Activated T-cell treated with anti-CD3 and anti-CD28 coated beads, Interleukin-2, amount 50 U/mL, for 72 hours (primary cell): ENCODE measurements around the gene ABHD13. TPM values are rescaled to one million over a fixed set of nuclear protein-coding genes. Genes with fewer than 3 reads are reported as not detected.

Experiments
- ATAC-seq, 2 donors: fragments of 150-1000 bp; cut with Tn5 transposase; replicated peaks in 1 of 2; 2 replicates each; pipeline ENCODE4 v1.10.0; 2021; ENCODE audit warnings: moderate library complexity in 2 of 2, mild to moderate bottlenecking in 1 of 2
- DNase-seq, 2 donors: peaks; one replicate each; pipeline ENCODE4 v3.0.0; 2021 to 2022; ENCODE audit warnings: mixed read lengths in 1 of 2
- H3K27ac Mint-ChIP-seq: one replicate; pipeline ENCODE4 v1.8.0; 2022; ENCODE audit warnings: mild to moderate bottlenecking, moderate library complexity, mixed read lengths
- H3K27me3 Mint-ChIP-seq: one replicate; pipeline ENCODE4 v1.8.0; 2022; ENCODE audit warnings: low read depth, mixed read lengths
- H3K36me3 Mint-ChIP-seq, 2 donors: one replicate each; pipeline ENCODE4 v1.8.0; 2022; ENCODE audit warnings: mixed read lengths in 2 of 2, mild to moderate bottlenecking in 1 of 2; ENCODE audit not compliant: insufficient read depth in 2 of 2
- H3K4me1 Mint-ChIP-seq: one replicate; pipeline ENCODE4 v1.8.0; 2022; ENCODE audit warnings: low read depth, mixed read lengths
- H3K4me3 Mint-ChIP-seq, 2 donors: one replicate each; pipeline ENCODE4 v1.8.0; 2022; ENCODE audit warnings: mild to moderate bottlenecking in 2 of 2, mixed read lengths in 2 of 2, moderate library complexity in 2 of 2
- H3K9me3 Mint-ChIP-seq, 2 donors: one replicate each; pipeline ENCODE4 v1.8.0; 2022; ENCODE audit warnings: mixed read lengths in 2 of 2
- total RNA-seq, 2 donors: library from RNA; stranded (reverse); gene quantifications; one replicate each; pipeline ENCODE4 v1.2.3, GENCODE V29; 2022

Gene ABHD13
- 1 to 10 TPM; 5.3 to 6.5 TPM for total RNA-seq

GRCh38 chr13:108218044-108218974 lies at the start of gene ABHD13:
Gene ABHD13 (plus strand): TSS chr13:108218392. CDS start chr13:108229219, 10,827 bp downstream.
- no peaks in the 10 kb centered on the region for H3K27me3 Mint-ChIP-seq
- H3K36me3 Mint-ChIP-seq: peaks cover 0 to 1% of the 10 kb centered on the region in 2 donors
- peak within 1 kb of the TSS; percentile 97 for H3K27ac Mint-ChIP-seq
- DNase-seq (peak; percentile 91 to 92), ATAC-seq (peak; percentile 86 to 87)
- H3K4me3 Mint-ChIP-seq: peak within 1 kb of the TSS; percentile 90 to 94
- no peaks in the 10 kb centered on the region for H3K9me3 Mint-ChIP-seq
- peaks cover 54% of the 10 kb centered on the region for H3K4me1 Mint-ChIP-seq

- Mint-ChIP-seq H3K4me3 (no peak overlapping the region), H3K27me3 (peaks cover 16% of the 10 kb centered on the region), H3K4me1 (no peaks in the 10 kb centered on the region), H3K9me3 (peaks cover 18 to 23% of the 10 kb centered on the region in 2 donors), H3K36me3 (peaks cover 7 to 17% of the 10 kb centered on the region in 2 donors), H3K27ac (no peak overlapping the region)
- DNase-seq (no peak), ATAC-seq (no peak)
These were observed 49.3 kb upstream of the ABHD13 start for GRCh38 chr13:108168929-108169328.

GRCh38 chr13:108176685-108177274 lies 41.4 kb upstream of the ABHD13 start:
- H3K36me3 Mint-ChIP-seq: peaks cover 4% of the 10 kb centered on the region in 2 donors
- no peaks in the 10 kb centered on the region for H3K4me1 Mint-ChIP-seq
- H3K27ac Mint-ChIP-seq: no peak overlapping the region
- DNase-seq (peak; percentile 49 to 54), ATAC-seq (no peak)
- no peak overlapping the region for H3K4me3 Mint-ChIP-seq
- no peaks in the 10 kb centered on the region for H3K27me3 Mint-ChIP-seq
- H3K9me3 Mint-ChIP-seq: peaks cover 8 to 9% of the 10 kb centered on the region in 2 donors

- ATAC-seq: no peak
- Mint-ChIP-seq H3K36me3 (peaks cover 0 to 2% of the 10 kb centered on the region in 2 donors), H3K27me3 (no peaks in the 10 kb centered on the region), H3K9me3 (peaks cover 0 to 5% of the 10 kb centered on the region in 2 donors), H3K4me1 (no peaks in the 10 kb centered on the region), H3K27ac (no peak overlapping the region), H3K4me3 (no peak overlapping the region)
- DNase-seq: no peak
These were observed 40.1 kb upstream of the ABHD13 start for GRCh38 chr13:108178078-108178477.

- DNase-seq (no peak), ATAC-seq (no peak)
- H3K4me3 Mint-ChIP-seq: no peak overlapping the region
- no peaks in the 10 kb centered on the region for H3K36me3 Mint-ChIP-seq
- no peaks in the 10 kb centered on the region for H3K27me3 Mint-ChIP-seq
- no peaks in the 10 kb centered on the region for H3K9me3 Mint-ChIP-seq
- no peaks in the 10 kb centered on the region for H3K4me1 Mint-ChIP-seq
- H3K27ac Mint-ChIP-seq: no peak overlapping the region
These were observed 35.5 kb upstream of the ABHD13 start for GRCh38 chr13:108182652-108183051.

GRCh38 chr13:108185223-108185622 lies 33.0 kb upstream of the ABHD13 start:
- Mint-ChIP-seq H3K27ac (no peak overlapping the region), H3K9me3 (no peaks in the 10 kb centered on the region)

GRCh38 chr13:108188260-108188659 lies 29.9 kb upstream of the ABHD13 start:
- H3K27ac Mint-ChIP-seq: no peak overlapping the region
- ATAC-seq (no peak), DNase-seq (no peak)
- H3K36me3 Mint-ChIP-seq: peaks cover 0 to 3% of the 10 kb centered on the region in 2 donors
- H3K4me3 Mint-ChIP-seq: no peak overlapping the region
- no peaks in the 10 kb centered on the region for H3K4me1 Mint-ChIP-seq
- peaks cover 11% of the 10 kb centered on the region for H3K27me3 Mint-ChIP-seq
- peaks cover 0 to 2% of the 10 kb centered on the region in 2 donors for H3K9me3 Mint-ChIP-seq

More at GRCh38 chr13:108185223-108185622, 33.0 kb upstream of the ABHD13 start:
- ATAC-seq (no peak), DNase-seq (no peak)
- H3K4me3 Mint-ChIP-seq: no peak overlapping the region
- no peaks in the 10 kb centered on the region for H3K36me3 Mint-ChIP-seq
- H3K27me3 Mint-ChIP-seq: peaks cover under 1% of the 10 kb centered on the region
- H3K4me1 Mint-ChIP-seq: no peaks in the 10 kb centered on the region

GRCh38 chr13:108190897-108191296 lies 27.3 kb upstream of the ABHD13 start:
- Mint-ChIP-seq H3K27ac (no peak overlapping the region), H3K27me3 (peaks cover 11% of the 10 kb centered on the region), H3K4me1 (no peaks in the 10 kb centered on the region), H3K9me3 (peaks cover 2 to 5% of the 10 kb centered on the region in 2 donors), H3K36me3 (peaks cover 3 to 5% of the 10 kb centered on the region in 2 donors), H3K4me3 (no peak overlapping the region)
- ATAC-seq: no peak
- DNase-seq: no peak

GRCh38 chr13:108193806-108194205 lies 24.4 kb upstream of the ABHD13 start:
- Mint-ChIP-seq H3K27ac (no peak overlapping the region), H3K36me3 (peaks cover 5 to 6% of the 10 kb centered on the region in 2 donors), H3K27me3 (peaks cover 21% of the 10 kb centered on the region), H3K9me3 (peaks cover 2 to 5% of the 10 kb centered on the region in 2 donors), H3K4me1 (no peaks in the 10 kb centered on the region), H3K4me3 (no peak overlapping the region)
- DNase-seq (no peak), ATAC-seq (no peak)

- H3K27me3 Mint-ChIP-seq: peaks cover 24% of the 10 kb centered on the region
- ATAC-seq (no peak), DNase-seq (no peak)
- H3K36me3 Mint-ChIP-seq: peaks cover 5 to 6% of the 10 kb centered on the region in 2 donors
- no peak overlapping the region for H3K4me3 Mint-ChIP-seq
- no peak overlapping the region for H3K27ac Mint-ChIP-seq
- peaks cover 2 to 5% of the 10 kb centered on the region in 2 donors for H3K9me3 Mint-ChIP-seq
- H3K4me1 Mint-ChIP-seq: no peaks in the 10 kb centered on the region
These were observed 23.7 kb upstream of the ABHD13 start for GRCh38 chr13:108194435-108194936.

GRCh38 chr13:108195146-108195545 lies 23.0 kb upstream of the ABHD13 start:
- no peak for ATAC-seq
- no peak overlapping the region for H3K27ac Mint-ChIP-seq
- peaks cover 2 to 5% of the 10 kb centered on the region in 2 donors for H3K9me3 Mint-ChIP-seq
- no peak overlapping the region for H3K4me3 Mint-ChIP-seq
- H3K4me1 Mint-ChIP-seq: no peaks in the 10 kb centered on the region
- H3K36me3 Mint-ChIP-seq: peaks cover 6 to 7% of the 10 kb centered on the region in 2 donors
- no peak for DNase-seq
- peaks cover 24% of the 10 kb centered on the region for H3K27me3 Mint-ChIP-seq

- peaks cover 4 to 7% of the 10 kb centered on the region in 2 donors for H3K36me3 Mint-ChIP-seq
- H3K27me3 Mint-ChIP-seq: peaks cover 18% of the 10 kb centered on the region
- H3K4me3 Mint-ChIP-seq: no peak overlapping the region
- ATAC-seq: no peak
- peaks cover 2 to 5% of the 10 kb centered on the region in 2 donors for H3K9me3 Mint-ChIP-seq
- peaks cover 4% of the 10 kb centered on the region for H3K4me1 Mint-ChIP-seq
- no peak for DNase-seq
- H3K27ac Mint-ChIP-seq: no peak overlapping the region
These were observed 22.3 kb upstream of the ABHD13 start for GRCh38 chr13:108195861-108196260.

GRCh38 chr13:108200781-108201398 lies 17.3 kb upstream of the ABHD13 start:
- Mint-ChIP-seq H3K4me3 (peak overlapping the region in 1 of 2 donors; percentile 13), H3K4me1 (peaks cover 30% of the 10 kb centered on the region), H3K9me3 (no peaks in the 10 kb centered on the region), H3K36me3 (peaks cover 2 to 4% of the 10 kb centered on the region in 2 donors), H3K27me3 (peaks cover 13% of the 10 kb centered on the region), H3K27ac (peak overlapping the region; percentile 83)
- ATAC-seq (peak; percentile 85 to 91), DNase-seq (no peak)
